Subcutaneous abdominal adipose tissue (tissue), 5 donors: ENCODE data around the gene TOP1.
A peak's percentile ranks its signal among the peaks of the same experiment; 100 is the strongest.

Experiments
- H3K27ac ChIP-seq: one replicate; pipeline ENCODE4 v1.7.0; 2013; ENCODE audit warnings: low read depth, mild to moderate bottlenecking, inconsistent platforms, low read length, moderate library complexity
- H3K27me3 ChIP-seq, 5 donors: one replicate each; pipeline ENCODE4 v1.7.0; 2013; ENCODE audit warnings: low read length in 5 of 5, inconsistent platforms in 1 of 5; ENCODE audit not compliant: control insufficient read depth in 5 of 5, insufficient read depth in 4 of 5
- H3K36me3 ChIP-seq, 5 donors: one replicate each; pipeline ENCODE4 v1.7.0; 2013; ENCODE audit warnings: low read length in 5 of 5; ENCODE audit not compliant: control insufficient read depth in 5 of 5, insufficient read depth in 5 of 5
- H3K4me1 ChIP-seq, 5 donors: one replicate each; pipeline ENCODE4 v1.7.0; 2013; ENCODE audit warnings: low read length in 5 of 5, mild to moderate bottlenecking in 3 of 5, moderate library complexity in 1 of 5; ENCODE audit not compliant: control insufficient read depth in 5 of 5, insufficient read depth in 5 of 5
- H3K4me3 ChIP-seq, 5 donors: one replicate each; pipeline ENCODE4 v1.7.0; 2013; ENCODE audit warnings: low read length in 5 of 5, low read depth in 1 of 5
- H3K9ac ChIP-seq, 5 donors: one replicate each; pipeline ENCODE4 v1.7.0; 2013; ENCODE audit warnings: low read length in 5 of 5, mild to moderate bottlenecking in 4 of 5, moderate library complexity in 3 of 5
- H3K9me3 ChIP-seq, 5 donors: one replicate each; pipeline ENCODE4 v1.7.0; 2013; ENCODE audit warnings: low read length in 5 of 5; ENCODE audit not compliant: control insufficient read depth in 5 of 5
- donor health status: healthy.
- donor health status: healthy.
- donor health status: healthy.
- donor health status: healthy.
- donor health status: healthy.

TOP1 gene

GRCh38 chr20:40991181-40991889 lies 37.3 kb upstream of the TOP1 start:
- Histone ChIP-seq H3K9me3 (no peaks in the 10 kb centered on the region), H3K27ac (no peak overlapping the region), H3K4me3 (no peak overlapping the region), H3K9ac (no peak overlapping the region), H3K27me3 (no peaks in the 10 kb centered on the region), H3K36me3 (no peaks in the 10 kb centered on the region), H3K4me1 (peaks cover 4 to 22% (median 6%) of the 10 kb centered on the region in 5 donors)

- Histone ChIP-seq H3K36me3 (no peaks in the 10 kb centered on the region), H3K4me3 (no peak overlapping the region), H3K27me3 (no peaks in the 10 kb centered on the region), H3K9me3 (no peaks in the 10 kb centered on the region), H3K9ac (no peak overlapping the region), H3K27ac (no peak overlapping the region), H3K4me1 (peaks cover 4 to 22% (median 6%) of the 10 kb centered on the region in 5 donors)
These were observed 36.1 kb upstream of the TOP1 start for GRCh38 chr20:40992349-40993113.

DNA sequence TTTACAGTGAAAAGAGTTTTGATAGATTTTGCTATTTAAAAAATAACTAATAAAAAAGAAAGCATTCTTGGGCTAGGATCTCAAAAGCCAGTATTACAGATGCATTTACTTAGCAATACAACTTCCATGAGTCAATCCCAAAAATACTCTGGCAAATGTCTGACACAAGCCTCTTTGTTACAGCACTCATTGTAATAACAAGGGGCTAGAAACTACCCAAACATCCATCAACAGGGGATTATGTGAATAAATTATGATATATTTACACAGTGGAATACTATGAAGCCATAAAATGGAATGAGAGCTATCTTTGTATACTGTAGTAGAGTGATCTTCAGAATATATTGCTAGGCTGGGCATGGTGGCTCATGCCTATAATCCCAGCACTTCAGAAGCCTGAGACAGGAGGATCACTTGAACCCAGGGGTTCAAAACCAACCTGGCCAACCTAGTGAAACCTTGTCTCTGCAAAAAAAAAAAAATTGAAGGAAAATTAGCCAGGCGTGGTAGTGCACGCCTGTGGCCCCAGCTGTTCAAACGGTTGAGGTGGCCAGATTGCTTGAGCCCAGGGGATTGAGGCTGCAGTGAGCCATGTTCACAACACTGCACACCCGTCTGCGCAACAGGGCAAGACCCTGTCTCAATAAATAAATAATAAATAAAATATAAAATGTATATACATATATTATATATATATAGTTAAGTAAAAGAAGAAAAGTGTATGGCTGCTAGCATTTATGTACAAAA lies 34.7 kb upstream of the TOP1 start:
- no peak overlapping the region for H3K4me3 ChIP-seq
- H3K27me3 ChIP-seq = no peaks in the 10 kb centered on the region
- no peak overlapping the region for H3K27ac ChIP-seq
- no peaks in the 10 kb centered on the region for H3K36me3 ChIP-seq
- no peak overlapping the region for H3K9ac ChIP-seq
- peaks cover 4 to 22% (median 6%) of the 10 kb centered on the region in 5 donors for H3K4me1 ChIP-seq
- H3K9me3 ChIP-seq = no peaks in the 10 kb centered on the region

DNA sequence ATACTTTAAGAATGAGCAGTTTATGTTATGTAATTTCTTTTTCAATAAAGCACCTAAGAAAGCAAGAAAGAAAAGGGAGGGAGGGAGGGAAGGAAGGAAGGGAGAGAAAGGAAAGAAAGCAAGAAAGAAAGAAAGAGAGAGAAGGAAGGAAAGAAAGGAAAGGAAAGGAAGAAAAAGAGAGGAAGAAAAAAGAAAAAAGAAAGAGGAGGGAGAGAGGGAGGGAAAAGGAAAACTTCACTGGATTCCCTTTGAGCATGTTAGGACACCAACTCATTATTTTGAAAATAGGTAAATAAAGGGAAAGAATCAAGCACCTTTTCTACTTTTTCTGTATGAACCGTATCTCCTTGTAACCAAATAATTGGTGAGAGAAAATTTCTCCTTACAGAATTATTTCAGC lies 32.3 kb upstream of the TOP1 start:
- peaks cover 0 to 11% (median 2%) of the 10 kb centered on the region in 5 donors for H3K4me1 ChIP-seq
- H3K4me3 ChIP-seq = no peak overlapping the region
- no peak overlapping the region for H3K27ac ChIP-seq
- no peaks in the 10 kb centered on the region for H3K9me3 ChIP-seq
- no peaks in the 10 kb centered on the region for H3K27me3 ChIP-seq
- H3K9ac ChIP-seq = no peak overlapping the region
- H3K36me3 ChIP-seq = no peaks in the 10 kb centered on the region

- Histone ChIP-seq H3K4me1 (peaks cover 0 to 3% (median 0%) of the 10 kb centered on the region in 5 donors), H3K36me3 (no peaks in the 10 kb centered on the region), H3K9ac (no peak overlapping the region), H3K4me3 (no peak overlapping the region), H3K27ac (no peak overlapping the region), H3K9me3 (no peaks in the 10 kb centered on the region), H3K27me3 (no peaks in the 10 kb centered on the region)
These were observed 31.5 kb upstream of the TOP1 start for GRCh38 chr20:40997116-40997515.

DNA sequence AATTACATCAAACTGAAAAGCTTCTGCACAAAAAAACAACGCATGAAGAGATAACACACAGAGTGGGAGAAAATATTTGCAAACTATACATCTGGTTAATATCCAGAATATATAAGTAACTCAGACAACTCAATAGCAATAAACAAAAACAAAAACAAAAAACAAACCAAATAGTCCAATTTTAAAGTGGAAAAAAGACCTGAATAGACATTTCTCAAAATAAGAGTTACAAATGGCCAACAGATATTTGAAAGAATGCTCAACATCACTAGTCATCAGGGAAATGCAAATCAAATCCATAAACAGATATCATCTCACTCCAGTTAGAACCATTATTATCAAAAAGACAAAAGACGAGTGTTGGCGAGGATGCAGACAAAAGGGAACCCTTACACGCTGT lies 28.8 kb upstream of the TOP1 start:
- Histone ChIP-seq H3K27me3 (no peaks in the 10 kb centered on the region), H3K9me3 (no peaks in the 10 kb centered on the region), H3K36me3 (no peaks in the 10 kb centered on the region), H3K4me3 (no peak overlapping the region), H3K9ac (no peak overlapping the region), H3K4me1 (peaks cover 3 to 23% (median 21%) of the 10 kb centered on the region in 5 donors), H3K27ac (no peak overlapping the region)

- H3K27me3 ChIP-seq = no peaks in the 10 kb centered on the region
- no peaks in the 10 kb centered on the region for H3K9me3 ChIP-seq
- H3K9ac ChIP-seq = no peak overlapping the region
- no peaks in the 10 kb centered on the region for H3K36me3 ChIP-seq
- H3K4me1 ChIP-seq = peaks cover 3 to 31% (median 29%) of the 10 kb centered on the region in 5 donors
- H3K4me3 ChIP-seq = no peak overlapping the region
- H3K27ac ChIP-seq = no peak overlapping the region
These were observed 28.0 kb upstream of the TOP1 start for GRCh38 chr20:41000628-41001027.

DNA sequence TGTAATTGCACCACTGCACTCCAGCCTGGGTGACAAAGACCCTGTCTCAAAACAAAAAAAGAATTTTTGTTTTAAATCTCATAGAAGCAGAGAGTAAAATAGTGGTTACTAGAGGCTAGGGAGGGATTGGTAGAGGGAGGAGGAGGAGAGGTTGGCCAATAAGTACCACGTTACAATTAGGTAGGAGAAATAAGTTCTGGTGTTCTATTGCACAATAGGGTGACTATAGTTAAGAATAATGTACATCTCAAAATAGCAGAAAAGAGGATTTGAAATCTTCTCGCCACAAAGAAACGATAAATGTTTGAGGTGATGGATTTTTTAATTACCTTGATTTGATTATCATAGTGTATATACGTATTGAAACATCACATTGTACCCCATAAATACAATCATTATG lies 27.1 kb upstream of the TOP1 start:
- H3K9me3 ChIP-seq = peaks cover 0 to 2% (median 0%) of the 10 kb centered on the region in 5 donors
- no peak overlapping the region for H3K9ac ChIP-seq
- no peaks in the 10 kb centered on the region for H3K36me3 ChIP-seq
- H3K27me3 ChIP-seq = no peaks in the 10 kb centered on the region
- no peak overlapping the region for H3K27ac ChIP-seq
- no peak overlapping the region for H3K4me3 ChIP-seq
- H3K4me1 ChIP-seq = peaks cover 3 to 40% (median 37%) of the 10 kb centered on the region in 5 donors

GRCh38 chr20:41002842-41003142 lies 25.8 kb upstream of the TOP1 start:
- peaks cover 0 to 6% (median 0%) of the 10 kb centered on the region in 5 donors for H3K9me3 ChIP-seq
- no peaks in the 10 kb centered on the region for H3K36me3 ChIP-seq
- H3K4me1 ChIP-seq = peaks cover 3 to 52% (median 49%) of the 10 kb centered on the region in 5 donors
- H3K9ac ChIP-seq = no peak overlapping the region
- H3K4me3 ChIP-seq = peak overlapping the region in 1 of 5 donors; percentile 2
- H3K27ac ChIP-seq = peak overlapping the region; percentile 47
- no peaks in the 10 kb centered on the region for H3K27me3 ChIP-seq
